Ishikawa (cell line): ENCODE results near the gene RNU2-63P.

Experiments used
- CEBPB ChIP-seq: IDR thresholded peaks from 2 replicates; pipeline ENCODE4 v1.6.1; 2012
- CREB1 ChIP-seq: IDR thresholded peaks from 2 replicates; pipeline ENCODE4 v1.6.1; 2012; ENCODE audit warnings: low read depth
- EGR1 ChIP-seq: IDR thresholded peaks from 2 replicates; pipeline ENCODE4 v1.6.1; 2012
- EP300 ChIP-seq: IDR thresholded peaks from 2 replicates; pipeline ENCODE4 v1.6.1; 2012; ENCODE audit warnings: borderline replicate concordance
- FOXM1 ChIP-seq: IDR thresholded peaks from 2 replicates; pipeline ENCODE4 v1.6.1; 2012; ENCODE audit warnings: low read depth, borderline replicate concordance
- NFIC ChIP-seq: IDR thresholded peaks from 2 replicates; pipeline ENCODE4 v1.6.1; 2012
- RAD21 ChIP-seq: IDR thresholded peaks from 2 replicates; pipeline ENCODE4 v1.6.1; 2012; ENCODE audit warnings: low read depth
- TAF1 ChIP-seq: IDR thresholded peaks from 2 replicates; pipeline ENCODE4 v1.6.1; 2012; ENCODE audit warnings: low read depth, mild to moderate bottlenecking
- TCF12 ChIP-seq: IDR thresholded peaks from 2 replicates; pipeline ENCODE4 v1.6.1; 2012; ENCODE audit warnings: low read depth
- TEAD4 ChIP-seq: IDR thresholded peaks from 2 replicates; pipeline ENCODE4 v1.6.1; 2012
- USF1 ChIP-seq: IDR thresholded peaks from 2 replicates; pipeline ENCODE4 v1.6.1; 2012
- YY1 ChIP-seq: IDR thresholded peaks from 2 replicates; pipeline ENCODE4 v1.6.1; 2012; ENCODE audit warnings: low read depth
- ZBTB7A ChIP-seq: IDR thresholded peaks from 2 replicates; pipeline ENCODE4 v1.6.1; 2012; ENCODE audit warnings: low read depth
- TF ChIP-seq, protein P1 (sequence below): IDR thresholded peaks from 2 replicates; pipeline ENCODE4 v1.6.1; 2012; ENCODE audit warnings: low read depth, mild to moderate bottlenecking
- TF ChIP-seq, protein P2 (sequence below): IDR thresholded peaks from 2 replicates; pipeline ENCODE4 v1.6.1; 2012

Gene RNU2-63P

GRCh38 chr2:88053296-88053695 lies 36.9 kb upstream of the RNU2-63P start:
- TF ChIP-seq TCF12 (no peak), TEAD4 (no peak), RAD21 (no peak), YY1 (no peak), CREB1 (no peak), CEBPB (no peak), USF1 (no peak), ZBTB7A (no peak), FOXM1 (no peak)

- no peak for TF ChIP-seq TCF12
- TF ChIP-seq, protein P1, sequence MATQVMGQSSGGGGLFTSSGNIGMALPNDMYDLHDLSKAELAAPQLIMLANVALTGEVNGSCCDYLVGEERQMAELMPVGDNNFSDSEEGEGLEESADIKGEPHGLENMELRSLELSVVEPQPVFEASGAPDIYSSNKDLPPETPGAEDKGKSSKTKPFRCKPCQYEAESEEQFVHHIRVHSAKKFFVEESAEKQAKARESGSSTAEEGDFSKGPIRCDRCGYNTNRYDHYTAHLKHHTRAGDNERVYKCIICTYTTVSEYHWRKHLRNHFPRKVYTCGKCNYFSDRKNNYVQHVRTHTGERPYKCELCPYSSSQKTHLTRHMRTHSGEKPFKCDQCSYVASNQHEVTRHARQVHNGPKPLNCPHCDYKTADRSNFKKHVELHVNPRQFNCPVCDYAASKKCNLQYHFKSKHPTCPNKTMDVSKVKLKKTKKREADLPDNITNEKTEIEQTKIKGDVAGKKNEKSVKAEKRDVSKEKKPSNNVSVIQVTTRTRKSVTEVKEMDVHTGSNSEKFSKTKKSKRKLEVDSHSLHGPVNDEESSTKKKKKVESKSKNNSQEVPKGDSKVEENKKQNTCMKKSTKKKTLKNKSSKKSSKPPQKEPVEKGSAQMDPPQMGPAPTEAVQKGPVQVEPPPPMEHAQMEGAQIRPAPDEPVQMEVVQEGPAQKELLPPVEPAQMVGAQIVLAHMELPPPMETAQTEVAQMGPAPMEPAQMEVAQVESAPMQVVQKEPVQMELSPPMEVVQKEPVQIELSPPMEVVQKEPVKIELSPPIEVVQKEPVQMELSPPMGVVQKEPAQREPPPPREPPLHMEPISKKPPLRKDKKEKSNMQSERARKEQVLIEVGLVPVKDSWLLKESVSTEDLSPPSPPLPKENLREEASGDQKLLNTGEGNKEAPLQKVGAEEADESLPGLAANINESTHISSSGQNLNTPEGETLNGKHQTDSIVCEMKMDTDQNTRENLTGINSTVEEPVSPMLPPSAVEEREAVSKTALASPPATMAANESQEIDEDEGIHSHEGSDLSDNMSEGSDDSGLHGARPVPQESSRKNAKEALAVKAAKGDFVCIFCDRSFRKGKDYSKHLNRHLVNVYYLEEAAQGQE = no peak
- no peak for TF ChIP-seq YY1
- TF ChIP-seq FOXM1 = no peak
- no peak for TF ChIP-seq RAD21
- TF ChIP-seq NFIC = no peak
- no peak for TF ChIP-seq EP300
- no peak for TF ChIP-seq EGR1
- TF ChIP-seq CREB1 = no peak
- no peak for TF ChIP-seq USF1
- TF ChIP-seq ZBTB7A = no peak
- TF ChIP-seq, protein P2, sequence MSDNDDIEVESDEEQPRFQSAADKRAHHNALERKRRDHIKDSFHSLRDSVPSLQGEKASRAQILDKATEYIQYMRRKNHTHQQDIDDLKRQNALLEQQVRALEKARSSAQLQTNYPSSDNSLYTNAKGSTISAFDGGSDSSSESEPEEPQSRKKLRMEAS = no peak
- TF ChIP-seq TEAD4 = no peak
- no peak for TF ChIP-seq CEBPB
- no peak for TF ChIP-seq TAF1
Measured at GRCh38 chr2:88051792-88052191, 35.4 kb upstream of the RNU2-63P start.

- no peak for TF ChIP-seq CREB1
- no peak for TF ChIP-seq RAD21
- TF ChIP-seq CEBPB = no peak
- TF ChIP-seq NFIC = no peak
- TF ChIP-seq TAF1 = no peak
- no peak for TF ChIP-seq EGR1
- TF ChIP-seq, protein P1 = no peak
- TF ChIP-seq, protein P2 = no peak
- TF ChIP-seq USF1 = no peak
- TF ChIP-seq YY1 = no peak
- TF ChIP-seq TEAD4 = no peak
- no peak for TF ChIP-seq FOXM1
Measured at GRCh38 chr2:88049622-88050021, 33.3 kb upstream of the RNU2-63P start.

DNA sequence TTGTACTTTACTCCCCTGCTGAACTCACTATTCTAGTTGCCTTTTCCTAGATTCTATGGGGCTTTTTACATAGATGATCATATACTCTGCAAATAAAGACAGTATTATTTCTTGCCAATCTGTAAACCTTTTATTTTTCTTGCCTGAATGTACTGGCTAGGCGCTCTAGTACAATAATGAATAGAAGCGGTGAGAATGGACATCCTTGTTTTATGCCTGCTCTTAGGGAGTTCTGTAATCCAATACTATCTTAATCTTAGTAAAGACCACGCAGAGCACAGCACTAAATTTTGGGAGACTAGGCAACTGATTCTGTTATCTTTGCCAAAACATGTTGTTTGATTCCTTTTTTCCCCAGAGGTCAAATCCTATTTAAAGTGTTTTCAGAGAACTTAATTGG lies 32.2 kb upstream of the RNU2-63P start:
- TF ChIP-seq EGR1 = no peak
- TF ChIP-seq TEAD4 = no peak
- TF ChIP-seq, protein P1 = no peak
- TF ChIP-seq, protein P2 = no peak
- TF ChIP-seq NFIC = no peak
- no peak for TF ChIP-seq TAF1
- no peak for TF ChIP-seq ZBTB7A
- TF ChIP-seq CREB1 = no peak
- no peak for TF ChIP-seq EP300
- TF ChIP-seq TCF12 = no peak
- TF ChIP-seq YY1 = no peak
- no peak for TF ChIP-seq USF1
- no peak for TF ChIP-seq CEBPB
- no peak for TF ChIP-seq RAD21
- no peak for TF ChIP-seq FOXM1
